KMS-11 (cell line): ENCODE results near the gene APOA4.

ENCODE experiments used
- H2AFZ ChIP-seq: fragments of 200-600 bp; sonication (generic); 2 replicates; pipeline ENCODE4 v1.6.1; 2016; ENCODE audit warnings: antibody characterized with exemption, mixed run types, low read depth
- H3K27ac ChIP-seq: fragments of 200-600 bp; sonication (generic); 2 replicates; pipeline ENCODE4 v1.6.1; 2016; ENCODE audit warnings: mild to moderate bottlenecking, mixed run types
- H3K27me3 ChIP-seq: fragments of 200-600 bp; sonication (generic); 2 replicates; pipeline ENCODE4 v1.6.1; 2017; ENCODE audit warnings: mild to moderate bottlenecking, low read depth, mixed run types, moderate library complexity; ENCODE audit not compliant: insufficient read depth
- H3K36me3 ChIP-seq: fragments of 200-600 bp; sonication (generic); 2 replicates; pipeline ENCODE4 v1.6.1; 2017; ENCODE audit warnings: mild to moderate bottlenecking, mixed run types; ENCODE audit not compliant: insufficient read depth
- H3K4me1 ChIP-seq: fragments of 200-600 bp; sonication (generic); 2 replicates; pipeline ENCODE4 v1.6.1; 2016; ENCODE audit warnings: mild to moderate bottlenecking, low read depth, mixed run types; ENCODE audit not compliant: poor library complexity, severe bottlenecking
- H3K4me2 ChIP-seq: fragments of 200-600 bp; sonication (generic); 2 replicates; pipeline ENCODE4 v1.7.0; 2016; ENCODE audit warnings: mild to moderate bottlenecking, mixed run types
- H3K4me3 ChIP-seq: fragments of 200-600 bp; sonication (generic); IDR thresholded peaks from 2 replicates; pipeline ENCODE4 v1.6.1; 2017; ENCODE audit warnings: low read depth, low read length, mixed read lengths; ENCODE audit not compliant: insufficient read depth
- H3K79me2 ChIP-seq: fragments of 200-600 bp; sonication (generic); 2 replicates; pipeline ENCODE4 v1.6.1; 2016; ENCODE audit warnings: low read depth, mixed run types; ENCODE audit not compliant: insufficient read depth
- H3K9ac ChIP-seq: fragments of 200-600 bp; sonication (generic); 2 replicates; pipeline ENCODE4 v1.6.1; 2016; ENCODE audit warnings: mild to moderate bottlenecking, mixed run types
- H4K20me1 ChIP-seq: fragments of 200-600 bp; sonication (generic); 2 replicates; pipeline ENCODE4 v1.6.1; 2016; ENCODE audit warnings: mild to moderate bottlenecking, mixed run types; ENCODE audit not compliant: insufficient read depth
- TF ChIP-seq, protein P1 (sequence below): fragments of 200-600 bp; sonication (generic); conservative IDR thresholded peaks from 2 replicates; pipeline ENCODE4 v1.6.1; 2017; ENCODE audit warnings: low read depth, mild to moderate bottlenecking, antibody characterized with exemption, low read length, moderate library complexity, mixed read lengths

Gene APOA4

DNA sequence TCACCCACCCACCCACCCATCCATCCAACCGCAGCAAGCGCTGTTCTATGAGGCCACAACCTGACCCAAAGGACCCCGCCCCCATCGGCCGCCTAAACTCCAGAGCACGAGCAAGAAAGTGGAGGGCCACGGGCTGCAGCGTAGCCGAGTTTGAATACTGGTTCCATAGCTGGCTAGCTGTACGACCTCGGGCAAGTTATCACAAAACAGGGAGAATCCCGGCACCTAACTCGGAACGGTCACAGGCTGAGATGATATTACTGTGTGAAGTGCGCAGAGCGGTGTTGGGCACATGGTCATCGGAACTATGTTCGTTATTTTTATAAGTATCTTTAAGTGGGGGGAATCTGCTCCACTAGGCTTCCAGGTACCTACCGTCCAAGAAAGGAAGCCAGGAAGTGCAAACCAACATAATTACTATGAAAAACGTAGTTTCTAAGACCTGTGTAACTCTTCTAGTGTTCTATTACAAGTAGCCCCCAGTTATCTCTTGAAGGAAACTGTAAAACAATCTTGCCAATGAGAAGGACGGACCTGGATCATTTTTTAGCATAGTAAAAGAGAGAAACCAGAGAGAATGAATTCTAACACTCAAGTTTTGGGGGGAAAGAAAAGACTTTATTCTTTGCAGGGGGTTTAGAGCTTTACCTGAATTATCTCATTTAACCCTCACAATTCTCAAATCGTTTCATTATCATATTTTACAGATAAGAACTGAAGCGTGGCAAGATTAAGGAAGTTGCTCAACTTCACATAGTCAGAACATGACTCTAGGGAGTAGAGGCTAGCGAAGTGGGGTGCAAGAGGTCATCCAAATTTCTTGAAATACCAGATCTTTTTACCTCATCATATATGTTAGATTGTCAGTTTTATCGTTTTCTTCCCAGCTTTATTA lies 49.7 kb downstream of the APOA4 start:
- Histone ChIP-seq H3K79me2 (peaks cover 19% of the 10 kb centered on the region; the same call in 1 of the 2 replicates), H3K4me3 (no peak overlapping the region), H3K36me3 (no peaks in the 10 kb centered on the region), H3K27me3 (no peaks in the 10 kb centered on the region), H2AFZ (peak overlapping the region; percentile 46; the same call in 1 of the 2 replicates), H3K4me1 (peaks cover 58% of the 10 kb centered on the region), H3K9ac (peak overlapping the region; percentile 34; the same call in 1 of the 2 replicates), H3K27ac (peak overlapping the region; percentile 56), H3K4me2 (peak overlapping the region; percentile 47), H4K20me1 (no peaks in the 10 kb centered on the region)
- TF ChIP-seq, protein P1, sequence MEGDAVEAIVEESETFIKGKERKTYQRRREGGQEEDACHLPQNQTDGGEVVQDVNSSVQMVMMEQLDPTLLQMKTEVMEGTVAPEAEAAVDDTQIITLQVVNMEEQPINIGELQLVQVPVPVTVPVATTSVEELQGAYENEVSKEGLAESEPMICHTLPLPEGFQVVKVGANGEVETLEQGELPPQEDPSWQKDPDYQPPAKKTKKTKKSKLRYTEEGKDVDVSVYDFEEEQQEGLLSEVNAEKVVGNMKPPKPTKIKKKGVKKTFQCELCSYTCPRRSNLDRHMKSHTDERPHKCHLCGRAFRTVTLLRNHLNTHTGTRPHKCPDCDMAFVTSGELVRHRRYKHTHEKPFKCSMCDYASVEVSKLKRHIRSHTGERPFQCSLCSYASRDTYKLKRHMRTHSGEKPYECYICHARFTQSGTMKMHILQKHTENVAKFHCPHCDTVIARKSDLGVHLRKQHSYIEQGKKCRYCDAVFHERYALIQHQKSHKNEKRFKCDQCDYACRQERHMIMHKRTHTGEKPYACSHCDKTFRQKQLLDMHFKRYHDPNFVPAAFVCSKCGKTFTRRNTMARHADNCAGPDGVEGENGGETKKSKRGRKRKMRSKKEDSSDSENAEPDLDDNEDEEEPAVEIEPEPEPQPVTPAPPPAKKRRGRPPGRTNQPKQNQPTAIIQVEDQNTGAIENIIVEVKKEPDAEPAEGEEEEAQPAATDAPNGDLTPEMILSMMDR, result no peak

DNA sequence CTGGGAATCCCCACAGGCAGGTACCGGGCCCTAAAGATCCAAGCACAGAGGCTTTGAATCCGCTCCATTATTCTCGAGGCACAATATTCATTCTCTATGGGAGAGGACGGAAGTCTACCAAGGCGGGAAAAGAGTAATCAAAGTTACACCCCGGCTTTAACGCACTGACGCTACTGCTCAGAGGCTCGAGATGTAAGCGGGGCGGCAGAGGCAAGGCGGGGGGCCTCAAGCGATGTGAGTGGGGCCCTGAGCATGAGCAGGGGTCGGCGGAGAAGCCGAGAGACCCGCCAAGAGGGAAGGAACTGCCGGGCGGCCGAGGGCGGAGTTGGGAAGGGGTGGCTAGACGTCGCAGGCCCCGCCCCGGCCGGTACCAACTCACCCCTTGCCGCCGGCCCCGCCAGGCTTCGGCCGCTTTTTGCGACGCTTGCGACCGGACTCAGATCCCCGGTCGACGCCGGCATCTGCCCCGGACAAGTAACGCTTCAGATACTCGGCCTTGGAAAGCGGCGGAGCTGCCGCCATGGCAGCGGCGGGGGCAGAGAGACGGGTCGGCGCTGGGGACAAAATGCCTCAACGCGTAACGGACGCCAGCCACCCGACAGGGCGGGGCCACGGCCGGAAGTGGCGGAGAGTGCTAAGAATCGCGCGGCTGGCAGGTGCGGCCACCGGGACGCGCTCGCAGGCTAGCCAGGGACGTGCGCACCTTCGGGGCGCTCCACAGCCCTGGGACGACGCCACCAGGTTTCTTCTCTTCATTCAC lies 50.5 kb downstream of the APOA4 start, which contains the start of gene BUD13:
Gene BUD13 (minus strand): TSS at position 545 of the 760 bp plus-strand sequence. CDS start 23 bp downstream, at position 522.
- Histone ChIP-seq H3K36me3 (no peaks in the 10 kb centered on the region), H3K4me1 (peaks cover 50% of the 10 kb centered on the region), H3K27me3 (no peaks in the 10 kb centered on the region), H3K4me3 (no peak within 1 kb of the TSS), H3K9ac (peak within 1 kb of the TSS; percentile 83), H2AFZ (peak within 1 kb of the TSS; percentile 67), H3K79me2 (peaks cover 19% of the 10 kb centered on the region; the same call in 1 of the 2 replicates), H3K4me2 (peak within 1 kb of the TSS; percentile 69), H4K20me1 (no peaks in the 10 kb centered on the region), H3K27ac (peak within 1 kb of the TSS; percentile 60)
- TF ChIP-seq, protein P1, result no peak

DNA sequence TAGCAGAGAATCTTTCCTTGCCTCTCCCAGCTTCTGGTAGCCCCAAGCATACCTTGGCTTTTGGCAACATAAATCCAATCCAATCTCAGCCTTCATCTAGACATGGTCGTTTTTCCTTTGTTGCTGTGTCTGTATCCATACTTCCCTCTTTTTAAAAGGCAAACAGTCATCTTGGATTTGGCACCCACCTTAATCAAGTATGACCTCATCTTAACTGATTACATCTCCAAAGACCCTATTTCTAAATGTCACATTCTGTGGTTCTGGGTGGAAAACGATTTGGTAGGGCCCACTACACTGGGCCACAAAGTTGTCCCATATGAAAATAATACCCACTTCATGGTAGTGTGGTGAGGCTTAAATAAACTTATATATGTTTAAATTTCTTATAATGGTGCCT lies 51.2 kb downstream of the APOA4 start:
- TF ChIP-seq, protein P1, result no peak
- Histone ChIP-seq H3K4me2 (peak overlapping the region; percentile 69), H3K79me2 (peaks cover 19% of the 10 kb centered on the region; the same call in 1 of the 2 replicates), H2AFZ (no peak overlapping the region), H3K4me1 (peaks cover 45% of the 10 kb centered on the region), H3K36me3 (no peaks in the 10 kb centered on the region), H3K27me3 (no peaks in the 10 kb centered on the region), H4K20me1 (no peaks in the 10 kb centered on the region), H3K9ac (peak overlapping the region; percentile 83), H3K27ac (peak overlapping the region; percentile 60; the same call in 1 of the 2 replicates), H3K4me3 (no peak overlapping the region)
